HG02852 (cell line): ENCODE data around the gene EEPD1.

ENCODE experiments used
- ATAC-seq: cut with Tn5 transposase; IDR thresholded peaks from one replicate; pipeline ENCODE4 v1.9.1; 2021; ENCODE audit warnings: mild to moderate bottlenecking, moderate library complexity; ENCODE audit not compliant: unreplicated experiment

The EEPD1 gene

DNA sequence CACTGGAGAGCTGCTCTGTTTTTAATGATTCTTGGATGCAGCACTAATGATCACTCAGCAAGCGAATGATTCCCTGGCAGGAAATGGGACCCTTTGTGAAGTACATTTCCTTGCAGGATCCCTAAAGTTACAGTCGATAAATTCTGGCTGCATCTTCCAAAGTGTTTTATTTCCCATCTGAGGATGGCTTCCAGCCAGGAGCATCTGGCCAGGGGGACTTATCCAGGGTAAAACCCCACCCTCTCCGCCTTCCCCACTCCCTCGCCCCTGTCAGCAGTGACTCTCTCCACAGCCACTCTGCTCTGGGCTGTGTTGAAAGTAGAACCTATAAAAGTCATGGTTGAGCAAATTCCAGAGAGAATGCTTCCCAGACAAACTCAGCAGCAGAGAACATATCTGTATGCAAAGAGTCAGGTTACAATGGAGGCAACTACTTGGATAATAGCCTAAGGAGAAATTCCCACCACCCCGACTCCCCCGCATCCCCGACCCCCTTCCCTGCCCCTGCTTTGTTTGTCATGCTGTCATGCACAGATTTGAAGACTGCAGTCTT is 125.6 kb downstream of the EEPD1 start:
- no peak for ATAC-seq

DNA sequence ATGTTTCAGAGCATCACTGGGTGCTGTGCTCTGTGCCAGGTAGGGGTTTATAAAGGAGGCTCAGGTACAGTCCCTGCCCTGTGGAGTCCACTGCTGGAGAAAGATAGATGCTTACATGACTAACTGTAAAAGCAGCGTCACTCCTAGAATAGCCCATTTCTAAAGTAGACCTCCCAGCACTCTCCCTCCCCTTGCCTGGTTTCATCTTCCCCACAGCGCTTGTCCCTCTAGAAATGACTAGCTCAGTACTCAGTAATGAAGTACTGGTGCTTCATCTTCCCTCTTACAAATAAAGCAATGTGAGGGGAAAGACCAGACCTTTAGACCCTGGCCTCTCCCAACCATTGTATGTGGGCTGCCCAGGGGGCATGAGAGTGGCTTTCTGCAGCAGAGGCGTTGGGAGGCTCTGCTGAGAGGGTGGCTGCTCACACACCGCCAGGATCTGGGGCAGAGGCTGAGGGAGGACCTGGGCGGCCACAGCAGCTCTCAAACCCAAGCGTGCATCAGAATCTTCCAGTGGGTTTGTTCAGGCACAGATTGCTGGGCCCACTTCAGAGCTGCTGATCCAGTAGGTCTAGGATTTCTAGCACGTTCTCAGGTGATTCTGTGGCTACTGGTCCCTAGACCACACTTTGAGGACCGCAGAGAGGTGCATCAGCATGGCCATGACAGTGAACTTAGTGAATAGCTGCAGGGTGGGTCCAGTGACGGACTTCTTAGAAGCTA is 126.3 kb downstream of the EEPD1 start:
- peak; percentile 84 for ATAC-seq

DNA sequence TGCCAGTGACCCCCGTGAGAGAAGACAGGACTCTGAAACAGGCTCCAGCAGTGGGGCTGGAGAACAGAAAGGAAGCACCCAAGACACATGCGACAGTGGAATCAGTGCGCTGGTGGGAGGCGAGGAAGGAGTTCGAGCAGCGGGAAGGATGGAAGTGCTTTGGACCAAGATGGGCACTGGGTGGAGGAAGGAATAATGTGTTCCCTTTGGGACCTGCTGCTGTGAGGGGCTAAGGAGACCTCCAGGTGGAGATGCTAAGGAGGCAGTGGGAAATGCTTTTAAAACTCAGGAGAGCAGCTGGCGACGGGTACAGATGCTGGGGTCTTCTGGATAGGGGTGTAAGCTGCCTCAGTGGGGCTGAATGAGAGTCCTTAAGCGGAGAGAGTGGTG is 126.9 kb downstream of the EEPD1 start:
- ATAC-seq, result no peak

DNA sequence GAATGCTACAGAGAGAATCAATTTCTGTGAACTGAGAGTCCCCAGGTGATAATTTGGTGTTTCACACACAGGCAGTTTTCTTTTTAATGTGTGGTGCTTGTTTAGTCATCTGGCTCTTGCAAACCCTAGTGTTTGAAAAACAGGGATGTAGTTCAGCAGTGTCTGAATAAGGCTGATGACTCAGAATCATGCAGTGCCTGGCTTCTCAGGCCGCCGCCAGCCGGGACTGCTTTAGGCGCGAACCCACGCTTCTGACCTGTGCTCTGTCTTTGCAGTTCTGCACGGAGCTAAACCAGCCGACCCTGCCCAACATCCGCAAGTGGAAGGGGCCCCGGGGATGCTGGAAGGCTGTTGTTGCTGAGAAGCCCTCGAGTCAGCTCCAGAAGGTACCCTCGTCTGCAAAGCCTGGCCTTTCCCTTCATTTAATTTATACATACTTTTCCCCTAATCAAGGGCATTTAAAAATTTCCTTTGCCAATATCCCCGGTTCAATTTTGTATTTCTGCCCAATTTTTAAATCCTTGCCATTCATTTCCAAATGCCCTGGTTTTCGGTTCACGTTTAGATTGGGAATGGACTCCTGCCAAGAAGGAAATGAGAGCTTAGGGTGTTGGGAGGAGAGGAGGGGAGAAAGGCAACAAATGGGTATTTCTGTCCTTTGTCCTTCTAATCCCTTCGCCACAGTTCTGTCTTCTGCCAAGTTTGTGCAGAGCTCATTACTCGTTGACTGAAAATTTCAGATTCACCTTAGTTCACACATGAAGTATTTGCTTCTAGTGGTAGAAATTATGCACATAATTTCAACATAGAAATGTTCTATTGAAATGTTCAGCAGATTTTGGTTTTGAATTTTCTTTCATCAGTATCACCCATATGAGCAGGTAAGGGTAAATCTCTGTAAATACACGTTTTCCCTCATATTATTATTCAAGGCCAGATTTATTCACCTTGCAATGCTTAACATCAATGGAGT is 128.1 kb downstream of the EEPD1 start:
- ATAC-seq, result peak; percentile 45

DNA sequence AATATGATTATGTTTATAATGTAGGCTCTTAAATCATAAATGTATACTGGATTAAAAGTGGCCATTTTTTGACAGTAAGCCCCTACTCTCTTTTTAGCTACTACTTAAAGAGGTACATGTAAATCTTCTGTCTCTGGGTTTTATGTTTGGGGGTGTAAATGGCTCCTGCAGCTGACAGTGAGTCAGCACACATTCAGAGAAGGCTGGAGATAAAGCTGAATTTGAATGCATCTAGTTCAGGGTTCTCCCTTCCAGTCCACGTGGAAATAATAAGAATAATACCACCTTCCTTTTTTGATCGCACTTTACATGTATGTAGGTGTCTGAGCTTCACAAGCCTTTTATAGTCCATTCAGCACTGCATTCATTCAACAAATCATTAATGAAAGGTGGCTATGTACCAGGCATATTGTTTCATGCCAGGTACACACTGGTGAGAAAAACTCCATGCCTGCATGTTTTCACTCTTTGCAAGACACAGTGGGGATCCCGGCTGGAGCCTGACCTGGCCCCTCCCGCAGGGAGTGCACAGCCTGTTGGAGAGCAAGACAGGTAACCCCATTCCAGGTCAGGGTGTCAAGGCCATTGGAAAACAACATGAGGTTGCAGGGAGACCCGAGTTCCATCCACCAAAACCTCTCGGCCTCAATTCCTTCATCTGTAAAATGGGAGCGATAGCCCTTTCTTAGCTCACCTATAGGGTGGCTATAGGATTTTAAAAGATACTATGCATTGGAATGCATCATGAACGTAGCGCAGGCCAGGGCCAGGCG is 129.1 kb downstream of the EEPD1 start:
- ATAC-seq, result no peak

DNA sequence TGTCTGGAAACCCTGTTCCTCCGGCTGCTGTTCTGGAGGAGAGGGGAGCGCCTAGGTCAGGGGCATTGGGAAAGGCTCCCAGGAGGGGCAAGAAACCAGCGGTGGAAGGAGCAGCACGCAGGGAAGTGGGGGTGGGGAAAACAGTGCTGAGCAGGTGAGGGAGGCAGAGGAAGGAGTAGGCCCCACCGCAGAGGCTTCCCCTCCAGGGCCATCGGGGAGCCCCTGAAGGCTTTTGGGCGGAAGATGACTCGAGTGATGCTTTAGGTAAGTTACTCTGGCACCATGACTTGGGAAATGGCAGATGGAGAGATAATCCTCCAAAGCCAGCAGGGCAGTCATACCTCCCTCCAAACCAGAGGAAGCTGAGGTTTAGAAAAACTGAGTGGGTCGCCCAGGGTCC is 130.1 kb downstream of the EEPD1 start:
- ATAC-seq, result no peak

DNA sequence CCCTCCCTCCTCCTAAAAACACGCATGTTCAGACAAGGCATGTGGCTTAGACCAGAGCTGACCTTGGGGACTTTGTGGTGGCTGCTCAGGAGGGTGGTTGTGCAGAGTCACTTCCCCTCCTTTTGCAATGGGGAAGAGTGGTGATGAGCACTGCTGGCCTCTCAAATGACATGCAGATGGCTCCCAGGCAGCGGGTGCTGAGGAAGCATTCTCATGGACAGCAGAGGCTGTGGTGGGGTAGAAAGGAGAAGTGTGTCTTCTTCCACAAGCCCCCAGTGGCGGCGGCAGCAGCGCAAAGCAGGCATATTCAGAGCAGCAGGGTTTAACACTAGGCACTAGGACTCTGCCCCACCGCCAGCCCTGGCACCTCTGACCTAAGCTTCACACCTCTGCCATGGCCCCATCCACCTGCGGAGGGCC is 130.7 kb downstream of the EEPD1 start:
- peak; percentile 35 for ATAC-seq

DNA sequence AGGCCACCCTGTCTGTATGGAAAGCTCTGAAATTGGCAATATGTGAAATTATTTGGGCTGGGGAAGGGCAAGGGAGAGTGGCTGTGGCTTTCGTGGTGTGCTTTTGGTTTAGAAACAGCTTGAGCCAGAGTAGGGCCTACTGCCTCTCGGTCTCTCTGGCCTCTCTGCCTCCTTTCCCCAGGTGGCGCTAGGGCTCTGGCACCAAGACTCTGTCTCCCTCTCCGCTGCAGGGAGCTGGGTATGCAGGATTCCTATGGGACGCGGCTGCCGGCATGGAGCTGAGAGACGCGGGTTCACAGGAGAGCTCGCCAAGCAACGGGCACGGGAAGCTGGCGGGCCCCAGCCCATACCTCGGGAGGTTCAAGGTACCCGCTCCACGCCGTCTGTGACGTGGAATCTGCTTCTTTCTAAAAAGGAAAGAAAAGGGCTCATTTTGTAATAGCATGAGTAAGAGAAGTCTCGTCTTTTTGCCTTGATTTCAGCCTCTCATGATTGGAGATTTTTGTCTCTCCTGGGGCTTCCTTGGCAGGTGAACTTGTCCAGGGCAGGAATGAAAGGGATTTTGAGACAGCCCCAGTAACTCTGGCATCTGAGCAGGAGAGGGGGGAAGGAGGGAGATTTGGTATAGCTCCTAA is 131.5 kb downstream of the EEPD1 start:
- no peak for ATAC-seq

DNA sequence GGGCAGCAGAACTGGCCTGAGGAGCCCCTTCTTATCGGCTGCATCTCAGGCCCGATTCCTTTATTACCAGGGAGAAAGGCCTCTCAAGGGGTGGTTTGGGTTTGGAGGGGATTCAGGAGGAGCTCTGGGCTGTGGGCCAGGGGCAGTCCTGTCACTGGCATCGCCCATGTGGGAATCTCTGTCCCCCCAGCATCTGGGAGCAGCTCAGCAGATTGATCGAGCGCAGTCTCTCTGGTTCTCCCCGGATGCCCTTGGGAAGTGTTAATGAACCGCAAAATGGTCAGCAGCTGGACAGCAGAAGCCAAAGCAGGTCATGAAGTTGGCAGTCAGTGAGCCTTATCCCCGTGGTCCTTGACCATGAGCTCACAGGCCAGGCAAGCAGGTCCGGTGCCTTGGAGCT is 132.2 kb downstream of the EEPD1 start:
- ATAC-seq, result no peak

DNA sequence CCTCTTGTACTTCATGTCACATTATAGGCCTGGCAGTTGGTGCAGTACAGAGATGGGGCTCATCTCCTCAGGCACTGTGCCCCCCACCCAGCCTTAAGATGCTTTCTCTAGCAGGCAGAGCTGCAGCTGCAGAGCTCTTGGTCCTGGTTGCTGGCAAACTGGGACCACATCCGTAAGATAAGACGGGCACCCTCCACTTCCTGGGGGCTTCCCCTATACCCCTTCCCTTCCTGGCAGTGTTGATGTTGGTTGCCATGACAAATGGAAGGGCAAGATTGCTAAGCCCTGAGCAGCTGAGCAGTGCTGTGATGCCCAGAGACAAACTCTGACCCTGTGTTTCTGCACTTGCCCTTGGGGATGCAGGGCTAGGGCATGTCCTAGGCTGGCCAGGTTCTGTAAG is 133.2 kb downstream of the EEPD1 start:
- no peak for ATAC-seq

DNA sequence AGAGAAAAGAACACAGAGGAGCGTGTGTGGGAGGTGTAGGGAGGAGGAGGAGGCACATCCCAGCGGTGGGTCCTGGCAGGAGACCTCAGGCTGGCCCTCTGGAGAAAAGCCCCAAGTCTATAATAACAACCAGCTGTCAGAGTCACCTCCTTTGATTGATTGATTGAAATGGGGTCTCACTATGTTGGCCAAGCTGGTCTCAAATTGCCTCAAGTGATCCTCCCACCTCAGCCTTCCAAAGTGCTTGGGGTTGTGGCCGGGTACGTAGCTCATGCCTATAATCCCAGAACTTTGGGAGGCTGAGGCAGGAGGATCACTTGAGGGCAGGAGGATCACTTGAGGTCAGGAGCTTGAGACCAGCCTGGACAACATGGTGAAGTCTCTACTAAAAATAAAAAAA is 133.6 kb downstream of the EEPD1 start:
- ATAC-seq, result no peak

DNA sequence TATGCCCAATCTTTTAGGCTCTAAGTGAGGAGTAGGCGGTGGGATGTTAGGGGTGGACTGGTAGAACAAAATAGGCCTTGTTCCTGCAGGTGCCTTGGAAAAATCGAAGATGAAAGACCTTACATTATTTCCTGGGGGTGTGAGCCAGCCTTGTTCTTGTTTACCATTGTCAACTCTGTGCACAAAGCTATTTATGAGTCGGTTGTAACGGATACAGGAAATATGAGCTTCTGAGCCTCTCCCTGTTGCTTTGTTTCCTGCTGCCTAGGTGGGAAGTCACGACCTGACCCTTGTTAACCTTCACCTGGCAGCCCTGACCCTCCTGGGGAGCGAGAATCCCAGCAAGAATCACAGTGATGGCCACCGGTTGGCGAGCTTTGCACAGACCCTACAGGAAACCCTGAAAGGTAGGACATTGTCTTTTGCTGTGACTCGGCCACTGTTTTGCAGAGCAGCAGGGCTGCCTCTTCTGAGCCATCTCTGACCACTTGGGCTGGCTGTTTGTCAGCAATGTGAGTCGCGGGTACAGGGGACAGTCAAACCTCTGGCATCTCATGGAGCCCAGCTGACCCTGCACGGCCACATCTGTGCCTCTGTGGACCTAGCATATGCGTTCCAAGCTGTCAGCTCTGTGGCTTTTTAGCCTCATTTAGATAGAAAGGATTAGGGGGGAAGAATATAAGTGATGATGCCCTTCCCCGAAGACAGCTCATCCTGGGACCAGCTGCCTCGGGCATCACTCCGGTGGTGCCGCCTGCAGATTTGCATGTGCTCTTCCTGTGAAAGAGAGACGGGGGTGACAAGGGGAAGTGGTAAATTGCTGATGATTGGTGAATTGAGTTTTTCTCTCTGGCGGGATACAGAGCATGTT is 134.6 kb downstream of the EEPD1 start:
- peak; percentile 36 for ATAC-seq

DNA sequence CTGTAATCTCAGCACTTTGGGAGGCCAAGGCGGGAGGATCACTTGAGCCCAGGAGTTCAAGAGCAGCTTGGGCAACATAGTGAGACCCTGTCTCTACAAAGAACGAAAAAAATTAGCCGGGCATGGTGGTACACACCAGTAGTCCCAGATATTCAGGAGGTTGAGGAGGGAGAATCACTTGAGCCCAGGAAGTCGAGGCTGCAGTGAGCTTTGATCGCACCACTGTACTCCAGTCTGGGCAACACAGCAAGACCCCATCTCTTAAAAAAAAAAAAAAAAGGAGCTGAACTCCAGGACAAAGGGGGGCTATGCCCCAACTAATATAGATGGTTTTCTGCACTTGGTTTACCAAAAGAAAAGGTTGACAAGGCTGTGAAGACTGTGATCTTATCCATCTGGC is 135.4 kb downstream of the EEPD1 start:
- ATAC-seq, result no peak

DNA sequence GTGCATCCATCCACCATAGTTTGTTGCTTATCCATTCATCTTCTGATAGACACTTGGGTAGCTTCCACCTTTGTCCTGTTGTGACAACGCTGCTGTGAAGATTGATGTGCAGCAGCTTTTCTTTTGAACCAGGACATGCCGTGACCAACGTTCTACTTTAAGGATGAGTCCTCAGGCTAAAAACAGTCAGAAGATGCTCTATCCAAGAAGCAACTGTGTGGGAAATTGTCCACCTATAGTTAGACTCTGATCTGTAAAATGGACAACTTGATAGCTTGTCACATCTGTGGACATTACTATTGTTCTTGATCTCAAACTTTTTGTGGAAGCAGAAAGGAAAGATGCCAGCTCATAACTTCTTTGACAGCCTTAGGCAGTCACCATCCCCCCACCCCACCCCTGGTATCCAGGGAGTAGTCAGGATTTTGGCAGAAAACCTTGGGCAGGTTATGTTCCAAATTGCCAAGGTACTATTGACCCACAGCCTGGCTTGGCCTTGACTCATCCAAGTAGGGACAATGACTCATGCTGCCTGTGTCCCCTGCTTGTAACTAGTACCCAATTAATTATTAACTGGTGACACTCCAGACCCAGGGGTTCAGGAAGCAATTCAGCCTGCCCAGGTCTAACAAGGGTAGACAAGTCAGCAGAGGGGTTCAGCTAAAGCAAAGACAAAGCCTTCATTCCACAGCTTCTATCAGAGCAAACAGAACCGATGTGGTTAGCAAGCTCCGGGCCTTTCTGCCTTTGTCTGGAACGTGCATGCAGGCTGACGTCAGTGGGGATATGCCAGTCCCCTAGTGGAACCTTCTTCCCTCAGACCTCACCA is 137.0 kb downstream of the EEPD1 start:
- no peak for ATAC-seq

DNA sequence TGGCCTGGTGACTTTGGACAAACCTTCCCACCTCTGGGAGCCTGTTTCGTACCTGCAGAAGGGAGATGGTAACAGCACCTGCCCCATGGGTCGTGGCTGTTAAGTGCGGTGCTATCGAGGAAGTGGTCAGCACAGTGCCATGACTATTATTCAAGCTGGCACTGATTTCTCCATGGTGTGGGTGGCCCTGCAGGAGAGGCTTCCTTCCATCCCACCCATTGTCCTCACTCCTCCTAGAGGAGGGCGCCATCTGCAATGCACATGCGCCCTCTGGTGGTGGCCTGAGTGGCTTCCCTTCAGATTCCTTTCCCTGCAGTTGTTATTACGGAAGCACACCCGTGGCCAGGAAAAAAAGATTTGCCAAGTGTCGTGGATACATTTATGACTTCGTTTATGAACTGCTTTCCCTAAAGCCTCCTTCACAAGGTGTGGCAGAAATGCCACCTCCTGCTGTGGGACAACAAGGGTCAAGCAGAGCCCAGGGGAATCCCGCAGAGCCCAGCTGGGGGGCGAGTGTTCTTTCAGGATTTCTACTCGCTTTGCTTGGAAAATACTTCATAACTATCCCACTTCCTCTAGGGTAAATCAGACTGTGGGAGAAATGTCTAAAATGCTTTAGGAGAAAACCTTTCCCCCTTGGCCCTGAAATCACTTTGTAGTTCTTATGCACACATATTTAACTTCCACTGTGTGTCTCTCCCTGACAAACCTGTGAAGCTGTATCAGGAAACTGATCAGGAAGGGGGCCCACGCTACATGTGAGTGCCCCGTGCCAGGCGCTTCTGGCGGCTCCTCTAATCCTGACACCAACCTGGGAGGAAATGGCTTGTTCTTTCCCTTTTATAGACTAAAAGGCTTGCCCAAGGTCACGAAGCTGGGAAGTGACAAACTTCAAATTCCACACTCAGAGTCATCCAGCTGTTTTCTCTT is 138.6 kb downstream of the EEPD1 start:
- ATAC-seq, result peak; percentile 61

DNA sequence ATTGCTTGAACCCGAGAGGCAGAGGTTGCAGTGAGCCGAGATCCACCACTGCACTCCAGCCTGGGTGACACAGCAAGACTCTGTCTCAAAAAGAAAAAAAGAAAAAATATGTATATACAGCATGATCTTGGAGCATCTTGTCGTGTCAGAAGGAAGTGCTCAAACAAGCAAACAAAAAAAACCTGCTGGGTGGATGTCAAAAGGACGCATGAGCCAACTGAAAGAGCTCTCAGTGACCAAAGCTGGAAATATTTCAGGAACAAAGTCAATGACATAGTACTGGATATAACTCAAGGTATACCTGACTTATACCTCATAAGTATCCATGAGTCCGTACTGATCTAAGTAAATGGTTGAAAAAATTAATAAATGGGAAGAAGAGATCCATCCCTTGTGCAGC is 142.0 kb downstream of the EEPD1 start:
- no peak for ATAC-seq

DNA sequence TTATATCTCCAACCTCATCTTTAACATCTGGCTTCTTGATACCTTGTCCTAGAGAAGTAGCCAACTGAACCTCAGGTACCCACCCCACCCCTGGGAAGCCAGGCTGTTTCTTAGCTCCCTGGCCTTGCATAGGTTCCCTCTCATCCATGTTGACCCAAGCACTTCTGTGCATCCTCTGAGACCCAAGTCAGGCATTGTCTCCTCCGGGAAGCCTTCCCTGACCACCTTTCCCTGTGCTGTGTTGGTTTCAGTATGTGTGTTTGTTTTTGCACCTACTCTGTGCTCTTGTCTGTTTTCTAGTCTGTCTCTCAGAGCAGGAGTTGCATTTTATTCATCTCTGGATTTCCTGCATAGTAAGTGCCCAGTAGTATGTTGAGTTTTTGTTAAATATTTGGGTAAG is 143.2 kb downstream of the EEPD1 start:
- no peak for ATAC-seq
